Stimulated activated CD4-positive, alpha-beta T cell treated with anti-CD3 and anti-CD28 coated beads, Interleukin-2, amount 100 ng/mL, for 48 hours (primary cell): ENCODE data around the gene CFAP53.

Experiments
- DNase-seq, 2 donors: peaks; one replicate each; pipeline ENCODE4 v3.0.0-alpha.2; 2020

CFAP53 gene

DNA sequence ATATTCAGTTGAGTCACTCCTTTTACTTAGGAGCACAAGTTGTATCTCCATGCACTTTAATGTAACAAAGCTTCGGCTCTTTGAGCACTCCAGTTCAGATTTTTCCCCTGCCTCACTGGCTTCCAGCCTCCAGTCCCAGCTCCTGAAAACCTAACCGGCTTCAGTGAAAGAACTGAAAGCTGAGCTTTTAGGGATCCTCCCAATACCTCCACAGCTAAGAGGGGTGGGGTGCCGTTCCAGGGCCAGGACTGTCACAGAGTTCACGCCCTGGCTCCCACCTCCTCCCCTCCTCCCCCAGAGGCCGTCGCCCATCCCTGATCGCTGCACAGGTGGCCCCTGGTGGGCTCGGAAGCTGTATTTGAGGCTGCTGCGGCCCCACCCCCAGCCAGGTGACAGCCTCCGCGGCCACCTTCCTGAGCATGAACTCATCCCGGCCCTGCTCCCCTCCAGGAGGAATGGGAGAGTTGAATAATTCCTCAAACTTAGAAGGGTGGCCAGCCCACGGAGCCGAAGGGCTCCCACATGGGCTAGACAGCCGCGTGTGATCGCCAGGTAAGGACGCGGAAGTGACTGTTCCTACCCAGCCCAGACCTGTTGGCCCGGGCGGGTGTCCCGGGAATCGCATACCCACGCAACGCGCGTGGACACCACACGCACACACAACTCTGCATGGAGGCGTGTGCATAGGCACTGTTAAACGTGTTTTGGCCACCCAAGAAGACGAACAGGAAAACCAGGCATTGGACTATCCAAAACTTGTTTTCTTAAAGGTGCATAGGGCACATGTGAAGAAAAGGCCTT is 73.1 kb downstream of the CFAP53 start:
- no peak for DNase-seq

DNA sequence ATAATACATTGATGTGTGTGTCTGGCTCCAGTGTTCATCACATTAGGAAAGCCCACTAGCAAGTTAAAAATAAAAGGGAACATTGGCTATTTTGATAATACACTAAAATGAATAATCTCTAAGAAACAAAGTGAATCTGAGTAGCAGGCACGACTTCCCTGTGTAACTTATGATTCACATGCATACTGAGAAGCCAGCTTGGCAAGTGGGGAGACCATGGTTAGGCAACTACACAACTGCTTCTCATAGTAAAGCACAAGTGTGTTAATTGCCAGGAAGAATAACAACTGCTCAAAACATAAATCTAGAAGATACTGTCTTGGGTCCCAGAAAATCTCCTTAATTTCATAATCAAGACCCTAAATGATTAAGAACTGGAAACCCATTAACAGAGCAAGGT is 75.4 kb downstream of the CFAP53 start:
- DNase-seq: no peak

DNA sequence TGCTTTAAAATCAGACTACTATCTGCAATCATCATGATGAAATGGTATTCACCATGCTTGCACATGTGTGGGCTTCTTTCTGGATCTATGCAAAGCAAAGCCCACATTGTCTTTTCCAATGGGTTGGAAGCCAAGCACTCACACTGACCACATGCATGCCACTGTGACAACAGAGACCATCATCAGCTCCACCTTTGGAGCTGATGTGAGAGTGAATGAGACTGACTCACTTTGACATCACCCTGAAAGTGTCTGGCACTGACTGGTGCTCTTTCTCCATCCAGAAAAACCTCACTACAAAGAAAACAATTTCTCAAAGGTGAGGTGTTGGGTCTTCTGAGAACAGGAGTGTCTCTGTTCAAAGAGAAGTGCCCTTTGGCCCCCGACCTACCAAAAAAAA is 76.1 kb downstream of the CFAP53 start:
- no peak for DNase-seq

DNA sequence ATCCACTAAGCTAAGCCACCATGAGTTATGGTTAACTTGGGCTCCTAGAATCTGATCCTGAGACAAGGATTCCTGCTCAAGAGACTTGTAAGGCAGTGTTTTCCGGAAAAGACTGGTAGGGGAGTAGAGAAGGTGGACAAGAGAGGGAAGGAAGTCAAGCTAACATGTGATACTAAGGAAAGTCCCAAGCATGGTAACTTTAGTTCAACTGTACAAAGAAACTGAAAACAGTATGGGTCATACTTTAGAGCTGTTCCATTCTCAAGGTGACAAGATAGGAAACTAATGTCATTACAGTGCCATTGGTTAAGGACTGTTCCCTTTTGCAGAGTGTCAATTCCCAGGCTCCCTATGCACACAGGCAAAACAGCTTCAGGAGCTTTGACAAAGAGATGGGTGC is 77.1 kb downstream of the CFAP53 start:
- no peak for DNase-seq

- DNase-seq: no peak
These were observed 77.6 kb downstream of the CFAP53 start for GRCh38 chr18:50188652-50189051.

DNA sequence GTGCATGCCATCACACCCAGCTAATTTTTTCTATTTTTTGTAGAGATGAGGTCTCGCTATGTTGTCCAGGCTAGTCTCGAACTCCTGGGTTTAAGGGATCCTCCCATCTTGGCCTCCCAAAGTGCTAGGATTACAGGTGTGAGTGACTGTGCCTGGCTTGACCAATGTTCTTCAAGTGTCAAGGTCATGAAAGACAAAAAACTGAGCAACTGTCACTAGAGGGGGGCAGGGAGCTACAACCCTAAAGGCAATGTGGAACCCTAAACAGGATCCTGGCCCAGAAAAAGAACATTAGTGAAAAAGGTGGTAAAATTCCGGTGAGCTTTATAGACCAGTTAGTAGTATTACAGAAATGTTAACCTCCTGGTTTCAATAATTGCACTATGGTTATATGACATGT is 78.6 kb downstream of the CFAP53 start:
- DNase-seq: no peak

GRCh38 chr18:50186385-50186784 is 79.9 kb downstream of the CFAP53 start:
- no peak for DNase-seq

DNA sequence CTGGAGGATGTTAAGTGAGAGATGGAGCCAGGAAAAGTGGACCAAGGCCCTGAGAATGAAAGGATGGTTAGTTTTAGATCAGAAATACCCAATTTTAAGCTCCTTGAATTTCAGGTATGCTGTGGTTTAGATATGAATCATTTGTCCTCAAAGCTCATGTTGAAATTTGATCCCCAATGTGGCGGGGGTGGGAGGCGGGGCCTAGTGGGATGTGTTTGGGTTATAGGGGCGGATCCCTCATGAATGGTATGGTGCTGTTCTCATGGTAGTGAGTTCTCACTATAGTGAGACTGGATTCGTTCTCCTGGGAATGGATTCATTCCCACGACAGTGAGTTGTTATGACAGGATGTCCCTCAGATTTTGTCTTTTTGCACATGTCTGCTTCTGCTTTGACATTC is 82.7 kb downstream of the CFAP53 start:
- no peak for DNase-seq

GRCh38 chr18:50182511-50182910 is 83.8 kb downstream of the CFAP53 start:
- DNase-seq: no peak

DNA sequence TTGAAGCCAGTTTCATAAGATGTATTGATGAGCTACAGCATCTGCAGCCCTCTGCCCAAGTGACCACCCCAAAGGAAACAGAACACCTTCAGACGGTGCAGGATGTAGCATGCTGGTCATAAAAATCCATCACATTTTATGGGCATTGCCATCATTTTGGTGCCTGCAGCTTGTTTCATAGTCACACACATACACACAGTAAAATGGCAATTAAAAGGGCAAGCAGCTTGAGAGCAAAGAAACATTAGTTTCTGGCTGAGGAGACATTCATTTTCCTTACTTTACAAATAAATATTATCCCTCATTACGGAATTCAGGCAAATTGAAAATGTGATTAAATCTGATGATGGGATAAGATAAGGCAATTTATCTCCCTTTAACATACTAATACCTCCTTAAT is 84.7 kb downstream of the CFAP53 start:
- DNase-seq: no peak

- DNase-seq: no peak
These were observed 86.8 kb downstream of the CFAP53 start for GRCh38 chr18:50179465-50179864.

DNA sequence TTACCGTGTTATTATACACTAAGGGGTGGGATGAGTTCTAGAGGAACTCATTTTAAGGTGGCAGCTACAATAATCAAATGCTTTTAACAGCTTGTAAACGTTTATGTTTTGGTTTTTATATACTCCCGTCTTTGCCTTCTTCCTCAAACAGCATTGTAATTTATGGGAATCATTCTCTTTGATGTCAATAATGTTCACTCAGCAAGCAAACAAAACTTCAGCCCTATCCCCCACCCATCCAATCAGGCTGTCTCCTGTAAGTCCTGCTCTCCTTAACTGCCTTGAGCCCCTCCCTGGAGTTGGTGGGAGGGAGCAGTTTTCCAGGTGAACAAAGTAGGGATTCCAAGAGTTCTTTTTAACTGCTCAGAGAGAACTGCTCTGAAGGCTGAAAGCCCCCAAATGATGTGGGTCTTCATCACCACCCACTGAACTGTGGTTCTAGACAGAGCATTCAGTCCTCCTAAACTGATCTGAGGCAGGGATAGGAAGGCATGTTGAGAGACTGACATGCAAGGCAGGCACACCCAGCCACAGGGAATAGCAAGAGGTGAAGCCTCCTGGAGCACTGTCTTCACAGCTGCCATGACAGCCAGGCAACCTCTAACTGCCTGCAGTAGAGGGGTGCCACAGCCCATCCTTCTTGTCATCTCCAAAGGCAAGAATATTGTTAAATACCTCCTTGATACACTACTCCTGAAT is 88.9 kb downstream of the CFAP53 start:
- DNase-seq: no peak
